Midbrain (tissue), 1 donor: ENCODE data around the gene DUSP2.

ENCODE experiments used
- DNase-seq: peaks from one replicate; lab custom pipeline; 2025; lab: John Stamatoyannopoulos, UW

DUSP2 gene

GRCh38 chr2:96113951-96114350, 31.3 kb downstream of the DUSP2 start:
- DNase-seq: no peak

- no peak for DNase-seq
These were observed 31.9 kb downstream of the DUSP2 start for GRCh38 chr2:96113367-96113677.

GRCh38 chr2:96112501-96113366, 32.5 kb downstream of the DUSP2 start:
- DNase-seq: no peak

GRCh38 chr2:96111823-96112500, 33.3 kb downstream of the DUSP2 start:
- no peak for DNase-seq

- no peak for DNase-seq
These were observed 34.0 kb downstream of the DUSP2 start for GRCh38 chr2:96111257-96111640.

- DNase-seq: no peak
These were observed 34.5 kb downstream of the DUSP2 start for GRCh38 chr2:96110621-96111256.

GRCh38 chr2:96109931-96110511, 35.2 kb downstream of the DUSP2 start:
- no peak for DNase-seq

GRCh38 chr2:96109361-96109680, 35.9 kb downstream of the DUSP2 start:
- no peak for DNase-seq

- no peak for DNase-seq
These were observed 36.5 kb downstream of the DUSP2 start for GRCh38 chr2:96108541-96109360.

GRCh38 chr2:96108151-96108540, 37.1 kb downstream of the DUSP2 start:
- DNase-seq: no peak

GRCh38 chr2:96107708-96108065, 37.6 kb downstream of the DUSP2 start:
- no peak for DNase-seq

GRCh38 chr2:96106991-96107707, 38.1 kb downstream of the DUSP2 start:
- no peak for DNase-seq

GRCh38 chr2:96105994-96106715, 39.1 kb downstream of the DUSP2 start:
- DNase-seq: no peak

GRCh38 chr2:96105152-96105915, 39.9 kb downstream of the DUSP2 start:
- DNase-seq: no peak

GRCh38 chr2:96104487-96104861, 40.8 kb downstream of the DUSP2 start:
- no peak for DNase-seq

- DNase-seq: no peak
These were observed 41.3 kb downstream of the DUSP2 start for GRCh38 chr2:96103761-96104486.

- DNase-seq: no peak
These were observed 42.0 kb downstream of the DUSP2 start for GRCh38 chr2:96103187-96103601.

- DNase-seq: no peak
These were observed 42.5 kb downstream of the DUSP2 start for GRCh38 chr2:96102596-96103186.

GRCh38 chr2:96100893-96101304, 44.3 kb downstream of the DUSP2 start:
- DNase-seq: no peak
